OCI-LY1 (cell line): ENCODE measurements around the gene CABYR.

ENCODE experiments used
- EZH2 ChIP-seq: fragments of 200-600 bp; sonication (generic), shearing (Covaris generic); IDR thresholded peaks from 2 replicates; pipeline ENCODE4 v1.8.0; 2017; ENCODE audit warnings: borderline replicate concordance, mixed run types, mild to moderate bottlenecking, antibody characterized with exemption, low read length, moderate library complexity, mixed read lengths
- TF ChIP-seq, protein P1 (sequence below): fragments of 200-600 bp; sonication (generic), shearing (Covaris generic); IDR thresholded peaks from 2 replicates; pipeline ENCODE4 v1.5.1; 2017; ENCODE audit warnings: mild to moderate bottlenecking, antibody characterized with exemption, low read length, moderate library complexity, mixed read lengths

DNA sequence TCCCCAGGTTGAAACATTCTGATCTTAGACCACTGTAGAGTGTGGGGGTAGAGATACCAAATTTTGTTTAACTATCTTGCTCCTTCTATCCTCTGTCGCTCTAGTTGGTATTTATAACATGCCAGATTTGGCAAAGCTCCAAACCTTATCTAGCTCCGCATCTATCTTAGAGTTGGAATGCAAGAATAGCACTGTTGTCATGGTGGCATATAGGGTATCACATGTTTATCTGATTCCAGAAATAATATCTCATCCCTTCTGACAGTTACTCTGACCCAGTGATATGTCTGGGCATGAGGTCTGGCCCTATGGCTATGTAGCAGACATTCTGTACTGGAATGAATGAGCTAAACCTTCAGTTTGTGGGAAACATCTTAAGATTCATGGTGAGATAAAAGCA, 51.7 kb downstream of the CABYR start:
- TF ChIP-seq, protein P1, sequence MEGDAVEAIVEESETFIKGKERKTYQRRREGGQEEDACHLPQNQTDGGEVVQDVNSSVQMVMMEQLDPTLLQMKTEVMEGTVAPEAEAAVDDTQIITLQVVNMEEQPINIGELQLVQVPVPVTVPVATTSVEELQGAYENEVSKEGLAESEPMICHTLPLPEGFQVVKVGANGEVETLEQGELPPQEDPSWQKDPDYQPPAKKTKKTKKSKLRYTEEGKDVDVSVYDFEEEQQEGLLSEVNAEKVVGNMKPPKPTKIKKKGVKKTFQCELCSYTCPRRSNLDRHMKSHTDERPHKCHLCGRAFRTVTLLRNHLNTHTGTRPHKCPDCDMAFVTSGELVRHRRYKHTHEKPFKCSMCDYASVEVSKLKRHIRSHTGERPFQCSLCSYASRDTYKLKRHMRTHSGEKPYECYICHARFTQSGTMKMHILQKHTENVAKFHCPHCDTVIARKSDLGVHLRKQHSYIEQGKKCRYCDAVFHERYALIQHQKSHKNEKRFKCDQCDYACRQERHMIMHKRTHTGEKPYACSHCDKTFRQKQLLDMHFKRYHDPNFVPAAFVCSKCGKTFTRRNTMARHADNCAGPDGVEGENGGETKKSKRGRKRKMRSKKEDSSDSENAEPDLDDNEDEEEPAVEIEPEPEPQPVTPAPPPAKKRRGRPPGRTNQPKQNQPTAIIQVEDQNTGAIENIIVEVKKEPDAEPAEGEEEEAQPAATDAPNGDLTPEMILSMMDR: no peak
- no peak for TF ChIP-seq EZH2
